HepG2 (cell line): Measurements from ENCODE around the gene PGAP3. TPM values are rescaled to one million over a fixed set of nuclear protein-coding genes. Genes with fewer than 3 reads are reported as not detected.

Experiments
- AKNA ChIP-seq: sonication (generic); formaldehyde crosslinking; IDR thresholded peaks from 2 replicates; pipeline ENCODE4 v1.4.0; 2020; ENCODE audit warnings: missing genetic modification reagents, borderline replicate concordance
- ATAD3A ChIP-seq: sonication (generic); formaldehyde crosslinking; IDR thresholded peaks from 2 replicates; pipeline ENCODE4 v1.4.0; 2020; ENCODE audit warnings: missing genetic modification reagents
- GTF2F1 ChIP-seq: fragments of 150-350 bp; IDR thresholded peaks from 2 replicates; pipeline ENCODE4 v1.6.1; 2014; ENCODE audit warnings: low read length
- MIER2 ChIP-seq: IDR thresholded peaks from 2 replicates; pipeline ENCODE4 v1.6.1; 2016; ENCODE audit warnings: missing biosample characterization, missing genetic modification reagents
- PPARG ChIP-seq: conservative IDR thresholded peaks from 2 replicates; pipeline ENCODE4 v1.6.1; 2016; ENCODE audit warnings: missing biosample characterization, missing genetic modification reagents
- PREB ChIP-seq: sonication (generic); formaldehyde crosslinking; IDR thresholded peaks from 2 replicates; pipeline ENCODE4 v1.4.0; 2020; ENCODE audit warnings: missing genetic modification reagents
- RARA ChIP-seq: IDR thresholded peaks from 2 replicates; pipeline ENCODE4 v1.6.1; 2016; ENCODE audit warnings: missing genetic modification reagents, missing compliant biosample characterization
- SP1 ChIP-seq, 2 experiments: fragments of 450-650 bp in 1 of 2; sonication (generic) in 1 of 2; formaldehyde crosslinking in 1 of 2; IDR thresholded peaks; 2 replicates each; pipeline versions ENCODE4 v1.4.0 to v1.6.1; 2016 to 2020; ENCODE audit warnings: missing genetic modification reagents in 1 of 2
- ZBTB44 ChIP-seq: sonication (generic); formaldehyde crosslinking; IDR thresholded peaks from 2 replicates; pipeline ENCODE4 v1.4.0; 2020; ENCODE audit warnings: missing genetic modification reagents
- ZNF281 ChIP-seq: sonication (generic); formaldehyde crosslinking; IDR thresholded peaks from 2 replicates; pipeline ENCODE4 v1.4.0; 2020; ENCODE audit warnings: missing genetic modification reagents, borderline replicate concordance
- ZNF337 ChIP-seq: sonication (generic); formaldehyde crosslinking; IDR thresholded peaks from 2 replicates; pipeline ENCODE4 v1.5.1; 2020; ENCODE audit warnings: missing genetic modification reagents, low read depth, mild to moderate bottlenecking, borderline replicate concordance
- ZNF512 ChIP-seq: sonication (generic); formaldehyde crosslinking; IDR thresholded peaks from 2 replicates; pipeline ENCODE4 v1.4.0; 2020; ENCODE audit warnings: mild to moderate bottlenecking, missing genetic modification reagents
- ZNF740 ChIP-seq: sonication (generic); formaldehyde crosslinking; IDR thresholded peaks from 2 replicates; pipeline ENCODE4 v1.4.0; 2020; ENCODE audit warnings: missing genetic modification reagents
- ZNF792 ChIP-seq: IDR thresholded peaks from 2 replicates; pipeline ENCODE4 v1.6.1; 2016
- ZSCAN29 ChIP-seq: sonication (generic); formaldehyde crosslinking; conservative IDR thresholded peaks from 2 replicates; pipeline ENCODE4 v1.4.0; 2020; ENCODE audit warnings: mild to moderate bottlenecking, missing genetic modification reagents
- polyA plus RNA-seq, 8 experiments: library from polyadenylated mRNA; depleted of rRNA in 3 of 8; stranded (reverse) in 7 of 8; unstranded in 1 of 8; fragments of >200 nt; fragmentation: Illumina TruSeq in 4 of 8; extraction: Trizol in 4 of 8; gene quantifications; 2 replicates each; pipeline versions ENCODE4 v1.2.1 to v1.2.3, GENCODE V29; 2011 to 2016; ENCODE audit warnings: low read depth in 4 of 8, missing spikeins in 1 of 8, mixed read lengths in 1 of 8; ENCODE audit not compliant: insufficient read depth in 1 of 8
- total RNA-seq, 5 experiments: library from RNA; depleted of rRNA; stranded (reverse); fragments of >200 nt; fragmentation: Illumina TruSeq; extraction: Trizol; gene quantifications; 2 replicates each; pipeline ENCODE4 v1.2.3, GENCODE V29; 2016; ENCODE audit warnings: low read depth in 1 of 5

Gene PGAP3
- total and polyA plus RNA-seq, 2 of the 13 experiments (the other 11 are each of a cell fraction or from before 2014, with no cell fraction given) = 11.9 to 14.6 TPM

GRCh38 chr17:39621523-39622379, 66.1 kb downstream of the PGAP3 start (continued):
- TF ChIP-seq ZNF512 (CRISPR knock-in tag) = no peak
- TF ChIP-seq GTF2F1 = no peak
- no peak for TF ChIP-seq ZNF337 (CRISPR knock-in tag)
- peak; percentile 85; the same call in 1 of the 2 replicates for TF ChIP-seq ZBTB44
- TF ChIP-seq RARA (CRISPR knock-in tag) = peak; percentile 25; the same call in 1 of the 2 replicates
- peak; percentile 89 for TF ChIP-seq MIER2 (CRISPR knock-in tag)
- 0 out of 2 replicates have a peak, but pooled peaks have one; percentile 36 for TF ChIP-seq ZNF792 (CRISPR knock-in tag)
- no peak for TF ChIP-seq ATAD3A (CRISPR knock-in tag)
- TF ChIP-seq ZNF740 (CRISPR knock-in tag) = peak; percentile 54; the same call in 1 of the 2 replicates
- TF ChIP-seq ZSCAN29 (CRISPR knock-in tag) = no peak
- no peak for TF ChIP-seq AKNA (CRISPR knock-in tag)
- 0 out of 2 replicates have a peak, but pooled peaks have one; percentile 46 for TF ChIP-seq PPARG (CRISPR knock-in tag)
- TF ChIP-seq PREB = no peak
- TF ChIP-seq SP1 (IDR thresholded peaks at IDR 0.05) = no peak
- peak; percentile 69 for TF ChIP-seq SP1 (CRISPR knock-in tag; IDR thresholded peaks at IDR 0.05)
- TF ChIP-seq ZNF281 (CRISPR knock-in tag) = peak; percentile 54; the same call in 1 of the 2 replicates
